NOMO-1 treated with dmso at 0.1 percent for 144 hours (cell line): ENCODE results near the gene NME2.

Experiments
- DNase-seq: peaks from one replicate; lab custom pipeline; 2025; ENCODE audit not compliant: unreplicated experiment; lab: John Stamatoyannopoulos, UW

Gene NME2

DNA sequence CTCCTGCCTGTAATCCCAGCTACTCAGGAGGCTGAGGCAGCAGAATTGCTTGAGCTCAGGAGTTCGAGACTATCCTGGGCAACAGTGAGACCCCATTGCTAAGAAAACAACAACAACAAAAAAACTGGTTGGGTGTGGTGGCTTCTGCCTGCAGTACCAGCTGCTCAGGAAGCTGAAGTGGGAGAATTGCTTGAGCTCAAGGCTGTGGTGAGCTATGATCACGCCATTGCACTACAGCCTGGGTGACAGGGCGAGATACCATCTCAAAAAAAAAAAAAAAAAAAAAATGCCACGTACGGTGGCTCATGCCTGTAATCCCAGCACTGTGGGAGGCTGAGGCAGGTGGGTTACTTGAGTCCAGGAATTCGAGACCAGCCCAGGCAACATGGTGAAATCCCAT, 34.1 kb downstream of the NME2 start:
- DNase-seq: no peak

DNA sequence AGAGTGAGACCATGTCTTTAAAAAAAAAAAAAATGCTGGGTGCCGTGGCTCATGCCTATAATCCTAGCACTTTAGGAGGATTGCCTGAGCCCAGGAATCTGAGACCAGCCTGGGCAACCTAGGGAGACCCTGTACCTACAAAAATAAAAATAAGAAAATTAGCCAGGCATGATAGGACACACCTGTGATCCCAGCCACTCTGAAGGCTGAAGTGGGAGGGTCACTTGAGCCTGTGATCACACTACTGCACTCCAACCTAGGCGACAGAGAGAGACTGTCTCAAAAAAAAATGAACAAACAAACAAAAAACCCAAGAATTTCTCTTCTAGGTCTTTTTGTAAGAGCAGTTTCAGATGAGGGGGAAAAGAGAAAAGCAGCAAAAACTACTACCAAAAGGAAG, 34.6 kb downstream of the NME2 start:
- no peak for DNase-seq

DNA sequence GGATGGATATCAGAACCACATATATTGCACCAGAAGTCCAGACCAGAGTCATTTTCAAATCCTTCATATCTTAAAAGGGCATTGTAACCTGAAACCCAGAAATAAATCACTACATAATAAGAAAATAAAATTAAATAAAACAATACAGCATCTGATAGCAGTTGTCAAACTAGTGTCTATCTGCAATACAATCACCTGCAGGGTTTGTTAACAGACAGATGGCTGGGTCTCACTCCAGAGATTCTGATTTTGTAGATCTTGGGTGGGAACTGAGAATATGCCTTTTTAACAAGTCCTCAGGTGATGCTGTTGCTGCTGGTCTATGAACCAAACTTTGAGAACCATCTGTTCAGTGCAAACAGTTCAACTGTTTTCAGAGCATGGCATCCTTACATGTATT, 37.6 kb downstream of the NME2 start:
- no peak for DNase-seq

DNA sequence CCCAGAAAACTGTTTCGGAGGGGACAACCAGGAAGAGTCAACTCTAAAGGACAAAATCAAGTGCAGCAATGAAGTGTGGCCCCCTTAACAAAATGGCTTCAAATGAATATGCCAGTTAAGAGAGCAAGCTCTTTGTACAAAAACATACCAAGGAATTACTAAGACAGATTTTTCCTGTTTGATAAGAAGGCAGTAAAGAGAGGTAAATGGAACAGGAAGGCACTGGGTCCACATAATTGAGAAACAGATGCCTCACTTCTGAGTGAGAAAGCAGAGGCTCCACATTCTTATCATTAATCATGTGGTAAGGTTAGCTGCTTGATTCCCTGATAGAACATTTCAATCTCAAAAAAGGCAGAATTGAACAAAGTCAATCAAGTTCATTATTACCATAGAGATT, 48.7 kb downstream of the NME2 start:
- DNase-seq: no peak

DNA sequence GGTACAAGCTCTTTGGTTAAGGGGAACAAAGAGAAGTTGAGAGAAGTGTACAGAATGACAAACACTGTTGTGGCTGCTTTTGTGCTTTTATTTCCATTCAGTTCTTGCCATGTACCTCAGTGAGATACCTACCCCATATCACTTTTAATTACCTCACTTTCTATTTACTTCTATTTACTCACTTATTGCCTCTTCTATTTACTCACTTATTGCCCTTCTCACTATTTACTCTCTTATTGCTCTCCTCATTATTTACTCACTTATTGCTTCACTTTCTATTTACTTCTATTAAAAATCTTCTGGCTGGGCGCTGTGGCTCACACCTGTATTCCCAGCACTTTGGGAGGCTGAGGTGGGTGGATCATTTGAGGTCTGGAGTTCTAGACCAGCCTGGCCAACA, 51.7 kb downstream of the NME2 start:
- DNase-seq: no peak

DNA sequence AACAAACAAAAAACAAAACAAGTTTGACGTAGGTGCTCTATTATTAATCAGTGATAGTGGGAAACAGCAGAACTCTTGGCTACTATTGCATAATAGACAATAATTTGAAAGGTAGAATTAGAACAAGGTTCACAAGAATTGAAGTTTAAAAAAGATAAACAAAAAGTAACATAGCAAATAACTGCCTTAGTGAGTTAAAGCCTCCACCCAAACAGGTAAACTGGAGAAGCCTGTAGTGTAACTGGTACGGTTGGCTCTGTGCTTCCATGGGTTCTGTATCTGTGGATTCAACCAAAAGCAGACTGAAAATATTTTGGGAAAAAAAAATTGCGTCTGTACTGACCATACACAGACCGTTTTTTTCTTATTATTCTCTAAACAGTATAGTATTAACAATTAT, 55.1 kb downstream of the NME2 start:
- no peak for DNase-seq
